Measurements from ENCODE around the gene CCL27.

- TF ChIP-seq REST (IDR thresholded peaks at IDR 0.05; ENCODE audit: insufficient read depth in 1 of 2, low read depth in 2 of 2, low read length in 2 of 2) (no peak), POLR2AphosphoS5 (IDR thresholded peaks at IDR 0.05; ENCODE audit: low read depth, low read length) (no peak), SIN3A (IDR thresholded peaks at IDR 0.05; ENCODE audit: borderline replicate concordance, insufficient read depth, low read length) (no peak), TAF1 (IDR thresholded peaks at IDR 0.05; ENCODE audit: borderline replicate concordance, insufficient read depth, low read length) (no peak)
These were observed 19.8 kb downstream of the CCL27 start for GRCh38 chr9:34642679-34643078.

All from PFSK-1 (cell line).